Dedifferentiated amniotic fluid mesenchymal stem cell (primary cell): Measurements from ENCODE around the gene OR5L2.
"Not testable (repeated sequence)": the region's sequence is repeated elsewhere in the genome, so short reads cannot be mapped to it uniquely, and the experiment has no call there.

Experiments used
- DNase-seq: peaks from one replicate; pipeline ENCODE4 v3.0.0-alpha.2; 2016; ENCODE audit errors: extremely low spot score

The OR5L2 gene

DNA sequence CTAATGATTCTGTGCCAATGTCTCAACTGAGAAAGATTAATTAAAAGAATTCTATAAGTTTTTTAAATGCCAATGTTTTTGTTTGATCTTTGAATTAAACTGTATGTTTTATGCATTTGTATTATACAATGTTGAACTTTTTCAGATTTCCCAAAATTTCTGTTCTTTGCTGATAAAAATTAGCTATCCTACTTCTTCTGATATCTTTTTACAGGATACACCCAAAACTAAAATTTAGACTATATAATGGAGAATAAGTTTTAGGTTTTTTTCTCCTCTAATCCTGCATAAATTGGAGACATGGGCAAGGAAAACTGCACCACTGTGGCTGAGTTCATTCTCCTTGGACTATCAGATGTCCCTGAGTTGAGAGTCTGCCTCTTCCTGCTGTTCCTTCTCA lies at the start of gene OR5L2:
OR5L2 (plus strand) TSS at position 301 of the 400 bp plus-strand sequence; CDS start at position 301, 0 bp downstream.
- DNase-seq = no peak

DNA sequence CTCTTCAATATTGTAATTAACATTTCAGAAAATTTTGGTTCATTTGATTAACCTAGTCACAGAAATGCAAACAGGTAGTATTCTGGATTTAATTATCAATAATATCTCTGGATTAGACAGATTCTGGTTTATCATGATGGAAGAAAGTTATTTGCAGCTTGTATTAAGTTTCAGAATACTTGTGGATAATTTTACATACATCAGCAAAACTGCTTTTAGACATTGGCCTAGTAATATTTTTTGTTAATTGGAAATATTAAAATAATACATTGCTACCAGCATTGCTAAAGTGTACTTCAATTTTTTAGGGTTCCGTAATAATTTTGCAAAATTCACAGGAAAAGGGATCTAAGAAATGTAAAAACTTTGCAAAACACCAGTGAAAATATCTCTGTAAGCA lies 35.4 kb upstream of the OR5L2 start:
- no peak for DNase-seq

- DNase-seq = no peak
Measured at GRCh38 chr11:55793321-55793720, 33.7 kb upstream of the OR5L2 start.

- no peak for DNase-seq
Measured at GRCh38 chr11:55795256-55795655, 31.8 kb upstream of the OR5L2 start, which contains the start of gene OR5D14. Gene OR5D14, plus strand, starts transcription at chr11:55795556. Its CDS starts 0 bp downstream, at chr11:55795556.

- DNase-seq = no peak
Measured at GRCh38 chr11:55806248-55806647, 20.8 kb upstream of the OR5L2 start.

- DNase-seq = no peak
Measured at GRCh38 chr11:55811067-55811466, 16.0 kb upstream of the OR5L2 start, which contains the start of gene OR5L1. Gene OR5L1, plus strand, starts transcription at chr11:55811367. Its CDS starts 100 bp downstream, at chr11:55811467.

- no peak for DNase-seq
Measured at GRCh38 chr11:55819330-55819729, 7.7 kb upstream of the OR5L2 start, which contains the start of gene OR5D18. Gene OR5D18, plus strand, starts transcription at chr11:55819630. Its CDS starts 0 bp downstream, at chr11:55819630.

GRCh38 chr11:55838452-55838851 lies 11.4 kb downstream of the OR5L2 start, which contains the start of gene OR5D16:
Gene OR5D16, plus strand, starts transcription at chr11:55838752. Its CDS starts 0 bp downstream, at chr11:55838752.
- DNase-seq = no peak

DNA sequence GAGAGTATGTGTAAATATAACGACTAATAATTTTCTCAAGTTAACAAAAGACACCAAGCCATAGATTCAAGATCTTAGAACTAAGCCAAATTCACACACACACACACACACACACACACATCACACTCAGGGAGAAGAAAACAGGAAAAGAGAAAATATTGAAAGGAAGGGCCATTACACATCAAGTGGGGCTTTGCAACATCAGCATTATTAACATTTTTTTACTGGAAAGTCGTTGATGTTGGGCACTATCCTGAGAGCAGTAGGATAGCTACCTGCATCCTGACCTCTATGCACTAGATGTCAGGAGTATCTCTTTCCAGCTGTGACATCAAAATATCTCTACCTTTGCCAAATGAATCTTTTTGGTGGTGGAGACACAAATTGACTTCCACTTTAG lies 20.4 kb downstream of the OR5L2 start:
- DNase-seq = no peak

DNA sequence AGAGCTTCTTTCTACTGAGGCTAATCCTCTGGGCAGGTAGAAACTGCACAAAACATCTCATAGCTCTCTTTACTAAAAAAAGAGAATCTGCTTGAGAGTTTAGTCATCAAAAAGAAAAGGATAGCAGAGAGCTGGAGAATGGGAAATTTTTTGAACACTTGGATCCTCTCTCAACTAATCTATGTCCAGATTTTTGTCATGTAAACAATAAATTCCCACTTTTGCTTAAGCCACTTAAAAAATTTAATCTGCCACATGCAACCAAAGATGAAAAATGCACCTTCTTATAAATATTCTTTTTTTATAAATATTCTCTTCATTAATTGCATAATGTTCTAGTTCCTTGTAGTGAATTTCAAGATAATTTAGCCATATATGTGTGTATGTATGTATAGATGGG lies 22.0 kb downstream of the OR5L2 start:
- DNase-seq = no peak

DNA sequence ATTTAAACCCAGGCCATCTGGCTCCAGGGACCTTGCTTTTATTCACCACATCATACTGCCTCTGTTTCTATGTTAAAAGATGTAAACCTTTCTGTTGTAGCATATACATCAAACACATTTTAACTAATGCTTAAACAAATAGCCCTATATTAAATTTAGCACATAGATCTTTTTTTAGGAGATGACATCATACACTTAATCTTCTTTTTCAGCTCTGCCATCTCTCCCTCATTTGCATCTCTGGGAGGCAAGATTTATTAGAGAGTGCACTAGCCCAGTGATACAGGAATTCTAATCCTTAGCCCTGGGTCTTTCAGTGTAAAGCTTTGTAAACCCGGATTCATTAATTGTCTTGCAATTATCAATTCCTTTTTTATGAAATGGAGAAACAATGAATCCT lies 25.1 kb downstream of the OR5L2 start:
- no peak for DNase-seq

GRCh38 chr11:55854704-55855103 lies 27.7 kb downstream of the OR5L2 start:
- no peak for DNase-seq

GRCh38 chr11:55867354-55867753 lies 40.3 kb downstream of the OR5L2 start:
- DNase-seq = not testable (repeated sequence)

DNA sequence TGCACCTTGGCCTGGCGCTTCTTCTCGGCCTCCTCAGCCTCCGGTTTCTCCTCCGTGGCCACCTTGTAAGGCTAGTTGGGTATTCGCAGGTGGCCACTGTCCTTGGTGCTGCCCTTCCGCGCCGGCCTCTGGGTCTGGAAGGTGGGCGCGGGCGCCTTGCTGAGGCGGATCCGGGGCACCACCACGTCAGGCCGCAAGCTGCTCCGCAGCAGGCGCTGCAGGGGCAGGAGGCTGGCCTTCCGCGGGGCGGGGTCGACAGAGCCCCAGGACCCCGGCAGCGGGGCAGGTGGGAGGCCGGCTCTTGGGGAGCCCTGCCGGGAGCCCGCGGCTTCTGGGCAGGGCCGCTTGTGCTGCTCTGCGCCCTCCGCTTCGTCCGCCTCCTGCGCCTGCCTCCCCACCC lies 45.7 kb downstream of the OR5L2 start:
- DNase-seq = not testable (repeated sequence)

- DNase-seq = not testable (repeated sequence)
Measured at GRCh38 chr11:55873146-55873545, 46.1 kb downstream of the OR5L2 start.
